HG03520 (cell line): ENCODE results near the gene VASP.

Experiments used
- ATAC-seq: cut with Tn5 transposase; IDR thresholded peaks from one replicate; pipeline ENCODE4 v1.9.1; 2021; ENCODE audit warnings: mild to moderate bottlenecking, moderate library complexity; ENCODE audit not compliant: unreplicated experiment

VASP gene

GRCh38 chr19:45514376-45515051, 7.2 kb downstream of the VASP start:
- ATAC-seq: no peak

GRCh38 chr19:45515081-45515624, 7.9 kb downstream of the VASP start:
- ATAC-seq: no peak

GRCh38 chr19:45515807-45516401, 8.6 kb downstream of the VASP start:
- ATAC-seq: no peak

GRCh38 chr19:45517238-45517637, 10.0 kb downstream of the VASP start:
- no peak for ATAC-seq

- no peak for ATAC-seq
Observed at GRCh38 chr19:45517641-45518468, 10.6 kb downstream of the VASP start.

GRCh38 chr19:45518469-45518826, 11.2 kb downstream of the VASP start:
- no peak for ATAC-seq

- ATAC-seq: no peak
Observed at GRCh38 chr19:45522010-45522941, 15.0 kb downstream of the VASP start.

GRCh38 chr19:45523642-45524256, 16.5 kb downstream of the VASP start:
- ATAC-seq: peak; percentile 80

GRCh38 chr19:45524575-45525129, 17.4 kb downstream of the VASP start:
- no peak for ATAC-seq

- no peak for ATAC-seq
Observed at GRCh38 chr19:45526143-45526542, 18.9 kb downstream of the VASP start.

GRCh38 chr19:45526971-45527370, 19.7 kb downstream of the VASP start:
- ATAC-seq: no peak

GRCh38 chr19:45527731-45528130, 20.5 kb downstream of the VASP start:
- ATAC-seq: no peak

- no peak for ATAC-seq
Observed at GRCh38 chr19:45528149-45528743, 21.0 kb downstream of the VASP start.

- no peak for ATAC-seq
Observed at GRCh38 chr19:45528744-45529419, 21.6 kb downstream of the VASP start.

GRCh38 chr19:45529420-45529785, 22.1 kb downstream of the VASP start:
- no peak for ATAC-seq

GRCh38 chr19:45531349-45531748, 24.1 kb downstream of the VASP start:
- ATAC-seq: no peak

- ATAC-seq: no peak
Observed at GRCh38 chr19:45539459-45539858, 32.2 kb downstream of the VASP start.

GRCh38 chr19:45542234-45542668, 35.0 kb downstream of the VASP start:
- ATAC-seq: no peak

- no peak for ATAC-seq
Observed at GRCh38 chr19:45547211-45547770, 40.0 kb downstream of the VASP start.
